ENCODE measurements around the gene CYB561D1. TPM values are rescaled to one million over a fixed set of nuclear protein-coding genes. Genes with fewer than 3 reads are reported as not detected.

The CYB561D1 gene
- total RNA-seq, 1 donor from 2014 or later = 4.1 TPM

- no peak for DNase-seq
These were observed 7.9 kb downstream of the CYB561D1 start for GRCh38 chr1:109501644-109502363.

DNA sequence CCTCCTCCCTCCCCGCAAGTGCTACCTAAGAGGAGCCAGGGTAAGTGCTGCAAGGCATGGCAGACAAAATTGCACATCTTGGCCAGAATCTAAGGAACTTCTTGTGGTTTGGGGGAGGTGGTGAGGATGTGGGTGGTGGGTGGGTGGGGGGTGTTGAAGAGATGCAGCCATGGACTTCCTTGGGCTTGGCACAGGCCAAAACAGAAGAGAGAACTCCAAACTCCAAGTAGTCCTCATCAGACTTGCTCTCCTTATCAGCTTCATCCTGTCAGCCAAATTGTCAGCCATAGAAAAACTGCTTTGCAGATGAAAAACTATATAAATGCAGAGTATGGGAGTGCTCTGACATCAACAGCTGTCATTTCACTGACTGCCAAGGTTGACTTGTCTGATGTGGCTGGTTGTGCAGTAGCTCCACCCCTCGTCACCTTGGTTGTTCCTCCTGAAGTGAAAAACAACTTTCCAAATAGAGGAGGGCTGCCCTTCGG is 8.5 kb downstream of the CYB561D1 start:
- no peak for DNase-seq

- DNase-seq = no peak
These were observed 10.0 kb downstream of the CYB561D1 start for GRCh38 chr1:109503935-109504334.

GRCh38 chr1:109504974-109505373 is 11.1 kb downstream of the CYB561D1 start:
- DNase-seq = no peak

GRCh38 chr1:109508001-109508872 is 14.3 kb downstream of the CYB561D1 start:
- no peak for DNase-seq

- no peak for DNase-seq
These were observed 14.9 kb downstream of the CYB561D1 start for GRCh38 chr1:109508873-109509175.

- no peak for DNase-seq
These were observed 15.6 kb downstream of the CYB561D1 start, which contains the start of gene AMIGO1 for GRCh38 chr1:109509176-109510134. AMIGO1 (minus strand) TSS chr1:109509727; CDS start chr1:109508912, 815 bp downstream.

- DNase-seq = no peak
These were observed 19.3 kb downstream of the CYB561D1 start for GRCh38 chr1:109513110-109513710.

GRCh38 chr1:109514846-109515245 is 21.0 kb downstream of the CYB561D1 start:
- DNase-seq = no peak

DNA sequence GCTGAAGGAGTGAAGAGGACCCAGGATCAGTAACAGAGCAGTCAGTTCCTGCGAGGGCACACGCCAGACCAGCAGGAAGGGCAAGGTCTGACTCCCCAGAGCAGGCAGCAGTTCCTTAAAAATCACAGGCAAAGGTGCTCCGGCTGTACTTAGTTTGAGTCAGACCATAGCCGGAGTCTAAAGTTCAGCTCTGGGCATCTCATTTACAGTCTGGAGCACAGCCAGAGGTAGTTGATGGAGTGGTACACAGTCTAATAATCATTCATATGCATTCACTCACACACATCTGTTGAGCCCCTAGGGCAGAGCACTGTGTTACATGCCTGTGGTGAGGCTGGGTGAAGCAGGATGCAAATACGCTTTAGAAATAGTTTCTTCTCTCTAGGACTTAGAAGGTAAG is 23.0 kb downstream of the CYB561D1 start:
- DNase-seq = peak; percentile 16

- no peak for DNase-seq
These were observed 23.4 kb downstream of the CYB561D1 start for GRCh38 chr1:109517337-109517736.

- peak; percentile 53 for DNase-seq
These were observed 27.4 kb downstream of the CYB561D1 start for GRCh38 chr1:109521002-109521951.

- DNase-seq = no peak
These were observed 28.1 kb downstream of the CYB561D1 start for GRCh38 chr1:109522026-109522425.

DNA sequence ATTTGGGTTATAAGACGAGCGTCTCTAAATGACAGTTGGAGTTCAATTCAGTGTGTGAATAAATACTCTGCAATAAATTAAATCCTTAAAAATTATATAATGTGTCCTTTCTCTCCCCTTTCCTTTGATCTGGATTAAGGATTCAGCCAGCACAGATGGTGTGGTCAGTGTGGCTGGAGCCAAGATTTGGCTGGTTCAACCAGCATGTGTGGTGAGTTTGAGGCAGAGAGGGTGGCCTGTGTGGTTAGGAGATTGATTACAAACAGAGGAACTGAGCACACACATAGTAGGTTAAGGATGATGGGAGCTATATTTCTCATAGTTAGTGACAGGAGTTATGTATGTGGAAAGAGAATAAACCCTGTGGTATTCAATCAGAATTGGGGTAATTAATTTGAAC is 29.8 kb downstream of the CYB561D1 start:
- DNase-seq = no peak

GRCh38 chr1:109527098-109527811 is 33.4 kb downstream of the CYB561D1 start:
- no peak for DNase-seq

DNA sequence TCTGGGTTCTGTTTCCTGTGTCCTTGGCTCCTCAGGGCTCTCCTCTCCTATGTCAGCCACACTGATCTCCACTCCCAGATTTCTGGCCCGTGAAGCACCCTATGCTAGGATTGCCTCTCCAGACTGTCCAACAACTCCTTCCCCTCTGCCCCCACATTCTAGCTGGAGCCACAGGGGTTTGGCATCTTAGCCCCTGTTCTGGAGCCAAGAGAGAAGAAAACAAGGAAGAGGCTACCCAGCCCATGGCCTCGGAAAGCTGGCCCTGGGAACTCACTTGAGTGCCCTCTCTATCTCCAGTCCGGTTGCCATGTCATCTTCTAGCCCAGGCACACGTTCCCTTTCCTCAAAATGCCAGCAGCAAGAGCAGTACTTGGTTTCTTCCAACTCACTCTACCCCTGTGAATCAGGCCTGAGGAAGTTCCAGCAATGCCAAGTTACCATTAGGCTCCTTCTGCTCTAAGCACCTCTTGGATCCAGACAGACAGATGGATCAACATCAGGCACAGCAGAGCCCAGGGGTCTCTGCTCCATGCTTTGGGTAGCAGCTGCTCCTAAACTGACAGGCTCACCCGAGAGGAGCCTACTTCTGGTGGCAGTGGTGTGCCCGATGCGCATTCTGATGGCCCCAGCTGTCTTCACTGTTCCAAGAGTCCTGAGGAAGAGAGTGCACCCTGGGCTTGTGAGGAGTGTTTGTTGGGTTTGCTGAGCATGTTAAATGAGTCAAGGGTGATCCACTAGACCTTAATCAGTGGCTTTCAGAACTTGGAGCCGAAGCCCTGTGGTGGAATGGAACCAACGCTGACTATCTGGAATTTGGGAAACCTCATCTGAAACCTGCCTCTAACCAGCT is 34.2 kb downstream of the CYB561D1 start:
- DNase-seq = no peak

DNA sequence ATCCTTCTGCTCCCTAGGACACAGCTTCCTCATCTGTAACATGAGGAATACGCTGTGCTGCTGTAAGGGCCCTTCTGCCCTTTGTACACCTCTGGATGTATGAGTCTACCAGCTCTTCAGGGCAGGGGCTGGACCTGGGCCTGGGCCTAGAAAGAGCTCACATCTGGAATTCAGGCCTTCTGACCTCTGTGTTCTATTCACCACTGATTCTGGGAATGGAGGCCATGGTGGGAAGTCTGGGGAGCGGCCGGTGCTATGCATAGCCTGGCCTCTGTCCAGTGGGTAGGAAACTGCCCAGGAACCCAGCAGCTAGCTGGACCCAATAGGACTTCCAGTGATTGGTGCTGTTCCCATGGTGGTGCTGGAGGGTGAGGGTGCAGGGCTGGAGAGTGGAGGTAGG is 34.8 kb downstream of the CYB561D1 start:
- DNase-seq = no peak

GRCh38 chr1:109529881-109530456 is 36.1 kb downstream of the CYB561D1 start:
- no peak for DNase-seq

Measured in skin of body (tissue), 2 donors.